ENCODE results near the gene PPIP5K2. TPM values are rescaled to one million over a fixed set of nuclear protein-coding genes. Genes with fewer than 3 reads are reported as not detected.

PPIP5K2 gene
- total RNA-seq, 1 donor: 78.5 TPM

DNA sequence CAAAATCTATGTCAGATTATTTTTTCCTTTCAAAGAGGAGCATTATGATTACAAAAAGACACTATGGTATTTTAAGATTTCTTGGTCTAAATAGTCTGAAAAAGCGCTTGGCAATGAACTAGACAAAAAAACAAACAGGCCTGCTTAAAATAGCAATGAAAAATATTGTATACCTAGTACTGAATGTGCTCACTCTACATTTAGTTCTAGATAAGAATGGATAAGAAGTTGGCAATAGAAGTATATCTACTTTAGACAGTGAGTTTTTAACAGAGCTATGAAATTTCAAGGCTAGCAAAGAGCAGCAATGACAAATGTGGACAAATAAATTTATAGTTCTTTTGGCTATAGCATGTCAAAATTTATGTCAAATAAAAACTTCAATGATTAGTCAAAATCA lies 26.4 kb upstream of the PPIP5K2 start:
- H3K4me2 ChIP-seq (ENCODE audit: insufficient read depth, low read length): no peak overlapping the region
- no peaks in the 10 kb centered on the region for H3K27me3 ChIP-seq (ENCODE audit: insufficient read depth, low read length)
- H3K9me3 ChIP-seq (ENCODE audit: low read depth, low read length): no peaks in the 10 kb centered on the region
- no peak overlapping the region for H3K4me3 ChIP-seq (ENCODE audit: insufficient read depth, low read length)
- no peaks in the 10 kb centered on the region for H4K20me1 ChIP-seq (ENCODE audit: insufficient read depth, low read length)
- H3K4me1 ChIP-seq (ENCODE audit: insufficient read depth, low read length): no peaks in the 10 kb centered on the region
- H3K79me2 ChIP-seq (ENCODE audit: insufficient read depth, low read length): no peaks in the 10 kb centered on the region
- no peak overlapping the region for H3K27ac ChIP-seq (ENCODE audit: low read depth, low read length)
- no peak overlapping the region for H2AFZ ChIP-seq (ENCODE audit: low read length)
- H3K36me3 ChIP-seq (ENCODE audit: insufficient read depth, low read length): no peaks in the 10 kb centered on the region
- DNase-seq (ENCODE audit: insufficient read length, low spot score, missing footprints): no peak
- TF ChIP-seq CTCF (IDR thresholded peaks at IDR 0.05; ENCODE audit: extremely low read depth, low read depth, low read length): no peak

DNA sequence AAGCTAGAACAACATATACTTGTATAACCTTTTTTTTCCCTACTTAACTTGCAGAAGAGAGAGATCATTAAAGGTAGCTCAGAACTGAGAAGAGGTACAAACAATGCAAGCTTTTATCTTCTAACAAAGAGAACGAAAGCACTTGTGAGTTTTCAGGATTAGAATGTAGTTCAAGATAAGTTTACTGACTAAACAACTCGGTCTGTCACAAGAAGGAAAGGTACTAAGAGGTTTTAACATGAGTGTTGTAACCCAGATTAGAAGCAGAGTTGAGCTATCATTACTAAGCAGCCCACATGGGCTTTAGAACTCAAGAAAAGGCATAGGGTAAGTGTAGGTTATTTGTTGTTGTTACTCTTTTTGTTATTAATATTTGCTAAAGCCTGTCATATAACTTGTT lies 25.4 kb upstream of the PPIP5K2 start:
- no peak overlapping the region for H3K4me2 ChIP-seq (ENCODE audit: insufficient read depth, low read length)
- no peak overlapping the region for H3K27ac ChIP-seq (ENCODE audit: low read depth, low read length)
- TF ChIP-seq CTCF (IDR thresholded peaks at IDR 0.05; ENCODE audit: extremely low read depth, low read depth, low read length): no peak
- no peaks in the 10 kb centered on the region for H3K79me2 ChIP-seq (ENCODE audit: insufficient read depth, low read length)
- H3K4me1 ChIP-seq (ENCODE audit: insufficient read depth, low read length): no peaks in the 10 kb centered on the region
- H2AFZ ChIP-seq (ENCODE audit: low read length): no peak overlapping the region
- H4K20me1 ChIP-seq (ENCODE audit: insufficient read depth, low read length): no peaks in the 10 kb centered on the region
- no peak for DNase-seq (ENCODE audit: insufficient read length, low spot score, missing footprints)
- H3K36me3 ChIP-seq (ENCODE audit: insufficient read depth, low read length): no peaks in the 10 kb centered on the region
- H3K27me3 ChIP-seq (ENCODE audit: insufficient read depth, low read length): no peaks in the 10 kb centered on the region
- no peak overlapping the region for H3K4me3 ChIP-seq (ENCODE audit: insufficient read depth, low read length)
- no peaks in the 10 kb centered on the region for H3K9me3 ChIP-seq (ENCODE audit: low read depth, low read length)

- Histone ChIP-seq H2AFZ (ENCODE audit: low read length) (no peak overlapping the region), H3K9me3 (ENCODE audit: low read depth, low read length) (no peaks in the 10 kb centered on the region), H3K4me1 (ENCODE audit: insufficient read depth, low read length) (no peaks in the 10 kb centered on the region), H3K4me2 (ENCODE audit: insufficient read depth, low read length) (no peak overlapping the region), H3K36me3 (ENCODE audit: insufficient read depth, low read length) (no peaks in the 10 kb centered on the region), H3K27me3 (ENCODE audit: insufficient read depth, low read length) (no peaks in the 10 kb centered on the region), H3K27ac (ENCODE audit: low read depth, low read length) (no peak overlapping the region), H4K20me1 (ENCODE audit: insufficient read depth, low read length) (no peaks in the 10 kb centered on the region), H3K4me3 (ENCODE audit: insufficient read depth, low read length) (no peak overlapping the region), H3K79me2 (ENCODE audit: insufficient read depth, low read length) (no peaks in the 10 kb centered on the region)
- no peak for TF ChIP-seq CTCF (IDR thresholded peaks at IDR 0.05; ENCODE audit: extremely low read depth, low read depth, low read length)
- no peak for DNase-seq (ENCODE audit: insufficient read length, low spot score, missing footprints)
These were observed 21.1 kb upstream of the PPIP5K2 start for GRCh38 chr5:103098993-103099392.

- Histone ChIP-seq H3K79me2 (ENCODE audit: insufficient read depth, low read length) (no peaks in the 10 kb centered on the region), H3K9me3 (ENCODE audit: low read depth, low read length) (no peaks in the 10 kb centered on the region), H3K27ac (ENCODE audit: low read depth, low read length) (no peak overlapping the region), H3K4me3 (ENCODE audit: insufficient read depth, low read length) (no peak overlapping the region), H3K4me1 (ENCODE audit: insufficient read depth, low read length) (no peaks in the 10 kb centered on the region), H4K20me1 (ENCODE audit: insufficient read depth, low read length) (no peaks in the 10 kb centered on the region), H2AFZ (ENCODE audit: low read length) (no peak overlapping the region), H3K36me3 (ENCODE audit: insufficient read depth, low read length) (no peaks in the 10 kb centered on the region), H3K4me2 (ENCODE audit: insufficient read depth, low read length) (no peak overlapping the region), H3K27me3 (ENCODE audit: insufficient read depth, low read length) (no peaks in the 10 kb centered on the region)
- no peak for DNase-seq (ENCODE audit: insufficient read length, low spot score, missing footprints)
- no peak for TF ChIP-seq CTCF (IDR thresholded peaks at IDR 0.05; ENCODE audit: extremely low read depth, low read depth, low read length)
These were observed 18.9 kb upstream of the PPIP5K2 start for GRCh38 chr5:103101079-103101750.
